ENCODE data around the gene MYADML2. TPM values are rescaled to one million over a fixed set of nuclear protein-coding genes. Genes with fewer than 3 reads are reported as not detected.

MYADML2 gene
- total RNA-seq, 1 experiment from 2014 or later = 0.46 TPM

GRCh38 chr17:81922566-81923301 lies 24.3 kb downstream of the MYADML2 start:
- CTCF ChIA-PET = interaction anchor here (0.5 to 2.5 kb wide), 10 partner anchors 12 to 558 kb away, joined by 3 to 15 read pairs (median 4); partner anchors contain the start of genes DCXR and PCYT2
- Mint-ChIP-seq H3K9me3 (no peaks in the 10 kb centered on the region), H3K4me3 (peak overlapping the region; percentile 12; the same call in 1 of the 2 replicates), H3K27ac (peak overlapping the region; percentile 79), H3K36me3 (peaks cover 10% of the 10 kb centered on the region), H3K27me3 (ENCODE audit: low read depth) (no peaks in the 10 kb centered on the region), H3K4me1 (peaks cover 34% of the 10 kb centered on the region)
- DNase-seq (ENCODE audit: low spot score) (no peak), ATAC-seq (no peak)
- no peak for TF ChIP-seq PRDM15 (CRISPR knock-in tag; IDR thresholded peaks at IDR 0.05)
- TF ChIP-seq HMGXB4 (CRISPR knock-in tag; IDR thresholded peaks at IDR 0.05) = peak; percentile 25; the same call in 1 of the 2 replicates
- TF ChIP-seq USF2 (CRISPR knock-in tag; IDR thresholded peaks at IDR 0.05) = no peak
- POLR2A ChIA-PET = interaction anchor here (1.3 to 2.5 kb wide), 5 partner anchors 9 to 101 kb away, joined by 4 to 9 read pairs (median 7); partner anchors contain the start of genes CENPX and LRRC45

- no peak for TF ChIP-seq NFYB (CRISPR knock-in tag; conservative IDR thresholded peaks at IDR 0.05; ENCODE audit: low read depth)
- no peak for TF ChIP-seq HMGXB4 (CRISPR knock-in tag; IDR thresholded peaks at IDR 0.05)
- no peak for TF ChIP-seq GTF2I (CRISPR knock-in tag; conservative IDR thresholded peaks at IDR 0.05)
- no peak for TF ChIP-seq FOXP4 (CRISPR knock-in tag; IDR thresholded peaks at IDR 0.05)
- no peak for TF ChIP-seq ESRRA (CRISPR knock-in tag; IDR thresholded peaks at IDR 0.05; ENCODE audit: borderline replicate concordance)
- no peak for TF ChIP-seq NFE2L1 (CRISPR knock-in tag; IDR thresholded peaks at IDR 0.05)
- no peak for TF ChIP-seq ETV6 (CRISPR knock-in tag; IDR thresholded peaks at IDR 0.05)
- TF ChIP-seq ZNF138 (CRISPR knock-in tag; conservative IDR thresholded peaks at IDR 0.05) = no peak
- TF ChIP-seq CREB1 (CRISPR knock-in tag; IDR thresholded peaks at IDR 0.05) = no peak
- no peak for TF ChIP-seq ZNF512 (CRISPR knock-in tag; IDR thresholded peaks at IDR 0.05; ENCODE audit: borderline replicate concordance)
- no peak for TF ChIP-seq ZBTB43 (CRISPR knock-in tag; IDR thresholded peaks at IDR 0.05)
- TF ChIP-seq ELF4 (CRISPR knock-in tag; IDR thresholded peaks at IDR 0.05; ENCODE audit: low read depth) = no peak
- TF ChIP-seq GABPB1 (CRISPR knock-in tag; IDR thresholded peaks at IDR 0.05) = no peak
- no peak for TF ChIP-seq ZNF416 (CRISPR knock-in tag; IDR thresholded peaks at IDR 0.05)
- H3K4me1 Mint-ChIP-seq = peaks cover 38% of the 10 kb centered on the region
- no peak for DNase-seq (ENCODE audit: low spot score)
- H3K9me3 Mint-ChIP-seq = no peaks in the 10 kb centered on the region
- peak overlapping the region; percentile 70 for H3K27ac Mint-ChIP-seq
- ATAC-seq = no peak
- no peak overlapping the region for H3K4me3 Mint-ChIP-seq
- POLR2A ChIA-PET = interaction anchor here (2.5 kb wide), 1 partner anchor 9 kb away, joined by 7 read pairs; no protein-coding TSS in a partner anchor
- no peaks in the 10 kb centered on the region for H3K27me3 Mint-ChIP-seq (ENCODE audit: low read depth)
- CTCF ChIA-PET = interaction anchor here (0.5 to 2.5 kb wide), 4 partner anchors 11 to 559 kb away, joined by 3 to 15 read pairs (median 8); partner anchors contain the start of genes DCXR and PCYT2
- H3K36me3 Mint-ChIP-seq = peaks cover 10% of the 10 kb centered on the region
Observed at GRCh38 chr17:81921996-81922565, 25.0 kb downstream of the MYADML2 start.
